HepG2 (cell line): ENCODE data around the gene MAN2C1. TPM values are rescaled to one million over a fixed set of nuclear protein-coding genes. Genes with fewer than 3 reads are reported as not detected.

Experiments used
- HES4 ChIP-seq: sonication (generic); formaldehyde crosslinking; IDR thresholded peaks from 2 replicates; pipeline ENCODE4 v1.9.0; 2021; ENCODE audit warnings: mild to moderate bottlenecking, missing genetic modification reagents, borderline replicate concordance
- MBD4 ChIP-seq: IDR thresholded peaks from 2 replicates; pipeline ENCODE4 v1.6.1; 2012; ENCODE audit warnings: low read length, inconsistent platforms, borderline replicate concordance
- PITX1 ChIP-seq: sonication (generic); formaldehyde crosslinking; IDR thresholded peaks from 2 replicates; pipeline ENCODE4 v1.5.1; 2020; ENCODE audit warnings: mild to moderate bottlenecking, missing genetic modification reagents
- ZFX ChIP-seq: sonication (generic); formaldehyde crosslinking; IDR thresholded peaks from 2 replicates; pipeline ENCODE4 v1.4.0; 2020; ENCODE audit warnings: mild to moderate bottlenecking, low read depth, missing genetic modification reagents, moderate library complexity
- ZNF17 ChIP-seq: sonication (generic); formaldehyde crosslinking; IDR thresholded peaks from 2 replicates; pipeline ENCODE4 v1.5.0; 2020; ENCODE audit warnings: mild to moderate bottlenecking, missing genetic modification reagents
- ZNF292 ChIP-seq: sonication (generic); formaldehyde crosslinking; IDR thresholded peaks from 2 replicates; pipeline ENCODE4 v1.8.1; 2022; ENCODE audit warnings: mild to moderate bottlenecking, low read depth, missing genetic modification reagents, borderline replicate concordance
- ZNF30 ChIP-seq: sonication (generic); formaldehyde crosslinking; IDR thresholded peaks from 2 replicates; pipeline ENCODE4 v1.5.0; 2020; ENCODE audit warnings: mild to moderate bottlenecking, missing genetic modification reagents
- ZNF614 ChIP-seq: IDR thresholded peaks from 2 replicates; pipeline ENCODE4 v1.6.1; 2018; ENCODE audit warnings: missing biosample characterization, missing genetic modification reagents, inconsistent platforms, borderline replicate concordance
- ZNF749 ChIP-seq: sonication (generic); formaldehyde crosslinking; IDR thresholded peaks from 2 replicates; pipeline ENCODE4 v1.8.0; 2022; ENCODE audit warnings: mild to moderate bottlenecking, missing genetic modification reagents, moderate library complexity, borderline replicate concordance
- ZNF780A ChIP-seq: sonication (generic); formaldehyde crosslinking; IDR thresholded peaks from 2 replicates; pipeline ENCODE4 v1.8.0; 2022; ENCODE audit warnings: mild to moderate bottlenecking, missing genetic modification reagents, moderate library complexity
- polyA plus RNA-seq, 8 experiments: library from polyadenylated mRNA; depleted of rRNA in 3 of 8; stranded (reverse) in 7 of 8; unstranded in 1 of 8; fragments of >200 nt; fragmentation: Illumina TruSeq in 4 of 8; extraction: Trizol in 4 of 8; gene quantifications; 2 replicates each; pipeline versions ENCODE4 v1.2.1 to v1.2.3, GENCODE V29; 2011 to 2016; ENCODE audit warnings: low read depth in 4 of 8, missing spikeins in 1 of 8, mixed read lengths in 1 of 8; ENCODE audit not compliant: insufficient read depth in 1 of 8
- total RNA-seq, 5 experiments: library from RNA; depleted of rRNA; stranded (reverse); fragments of >200 nt; fragmentation: Illumina TruSeq; extraction: Trizol; gene quantifications; 2 replicates each; pipeline ENCODE4 v1.2.3, GENCODE V29; 2016; ENCODE audit warnings: low read depth in 1 of 5
- TF ChIP-seq, protein P1 (sequence below), 2 experiments: fragments of 450-650 bp in 1 of 2; sonication (generic) in 1 of 2; formaldehyde crosslinking in 1 of 2; IDR thresholded peaks; 2 replicates each; pipeline versions ENCODE4 v1.6.1 to v1.8.0; 2016 to 2022; ENCODE audit warnings: antibody characterized with exemption in 1 of 2, mild to moderate bottlenecking in 1 of 2, missing genetic modification reagents in 1 of 2
- TF ChIP-seq, protein P2 (sequence below): IDR thresholded peaks from 2 replicates; pipeline ENCODE4 v1.6.1; 2016; ENCODE audit warnings: control low read depth
- TF ChIP-seq, protein P3 (sequence below): sonication (generic); formaldehyde crosslinking; IDR thresholded peaks from 2 replicates; pipeline ENCODE4 v1.5.1; 2020; ENCODE audit warnings: mild to moderate bottlenecking, missing genetic modification reagents, moderate library complexity

The MAN2C1 gene
- total and polyA plus RNA-seq, 2 of the 13 experiments (the other 11 are each of a cell fraction or from before 2014, with no cell fraction given): 62.6 to 71.0 TPM

DNA sequence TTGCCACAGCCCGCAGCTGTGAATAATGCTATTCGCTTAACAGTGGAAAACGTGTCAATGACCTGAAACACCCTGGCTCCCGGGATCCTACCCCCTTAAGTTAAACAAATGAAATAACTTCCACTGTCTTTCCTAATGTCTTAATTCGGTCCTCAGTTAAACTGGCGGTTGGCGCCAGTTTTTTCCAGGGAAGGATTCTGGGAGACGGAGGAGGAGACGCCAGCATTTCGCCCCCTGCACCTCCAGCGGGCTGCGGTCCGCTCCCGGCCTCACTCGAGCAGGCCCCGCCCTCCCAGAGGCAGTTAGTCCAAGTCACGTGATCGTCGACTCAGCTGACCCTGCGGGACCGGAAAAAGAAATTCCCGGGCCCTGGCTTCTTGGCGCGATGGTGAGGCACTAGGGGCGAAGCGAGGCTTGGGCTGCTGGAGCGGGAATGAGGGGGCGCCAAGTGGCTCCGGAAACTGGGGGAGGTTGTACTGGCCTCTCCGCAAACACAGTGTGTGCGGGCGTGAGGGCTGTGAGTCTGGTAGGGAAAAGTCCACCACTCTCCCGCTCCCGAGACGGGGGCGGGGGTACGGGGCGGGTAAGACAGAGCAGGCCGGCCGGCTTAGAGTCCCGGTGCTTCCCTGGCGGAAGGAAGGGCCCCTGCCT is 32.6 kb downstream of the MAN2C1 start, which contains the start of gene COMMD4 (continued):
- TF ChIP-seq, protein P1, sequence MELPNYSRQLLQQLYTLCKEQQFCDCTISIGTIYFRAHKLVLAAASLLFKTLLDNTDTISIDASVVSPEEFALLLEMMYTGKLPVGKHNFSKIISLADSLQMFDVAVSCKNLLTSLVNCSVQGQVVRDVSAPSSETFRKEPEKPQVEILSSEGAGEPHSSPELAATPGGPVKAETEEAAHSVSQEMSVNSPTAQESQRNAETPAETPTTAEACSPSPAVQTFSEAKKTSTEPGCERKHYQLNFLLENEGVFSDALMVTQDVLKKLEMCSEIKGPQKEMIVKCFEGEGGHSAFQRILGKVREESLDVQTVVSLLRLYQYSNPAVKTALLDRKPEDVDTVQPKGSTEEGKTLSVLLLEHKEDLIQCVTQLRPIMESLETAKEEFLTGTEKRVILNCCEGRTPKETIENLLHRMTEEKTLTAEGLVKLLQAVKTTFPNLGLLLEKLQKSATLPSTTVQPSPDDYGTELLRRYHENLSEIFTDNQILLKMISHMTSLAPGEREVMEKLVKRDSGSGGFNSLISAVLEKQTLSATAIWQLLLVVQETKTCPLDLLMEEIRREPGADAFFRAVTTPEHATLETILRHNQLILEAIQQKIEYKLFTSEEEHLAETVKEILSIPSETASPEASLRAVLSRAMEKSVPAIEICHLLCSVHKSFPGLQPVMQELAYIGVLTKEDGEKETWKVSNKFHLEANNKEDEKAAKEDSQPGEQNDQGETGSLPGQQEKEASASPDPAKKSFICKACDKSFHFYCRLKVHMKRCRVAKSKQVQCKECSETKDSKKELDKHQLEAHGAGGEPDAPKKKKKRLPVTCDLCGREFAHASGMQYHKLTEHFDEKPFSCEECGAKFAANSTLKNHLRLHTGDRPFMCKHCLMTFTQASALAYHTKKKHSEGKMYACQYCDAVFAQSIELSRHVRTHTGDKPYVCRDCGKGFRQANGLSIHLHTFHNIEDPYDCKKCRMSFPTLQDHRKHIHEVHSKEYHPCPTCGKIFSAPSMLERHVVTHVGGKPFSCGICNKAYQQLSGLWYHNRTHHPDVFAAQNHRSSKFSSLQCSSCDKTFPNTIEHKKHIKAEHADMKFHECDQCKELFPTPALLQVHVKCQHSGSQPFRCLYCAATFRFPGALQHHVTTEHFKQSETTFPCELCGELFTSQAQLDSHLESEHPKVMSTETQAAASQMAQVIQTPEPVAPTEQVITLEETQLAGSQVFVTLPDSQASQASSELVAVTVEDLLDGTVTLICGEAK (IDR thresholded peaks at IDR 0.05): no peak
- TF ChIP-seq, protein P1 (CRISPR knock-in tag; IDR thresholded peaks at IDR 0.05): peak; percentile 84
- TF ChIP-seq ZNF292 (CRISPR knock-in tag) (no peak), ZFX (peak; percentile 90), ZNF17 (CRISPR knock-in tag) (no peak), HES4 (CRISPR knock-in tag) (no peak), ZNF614 (CRISPR knock-in tag) (0 out of 2 replicates have a peak, but pooled peaks have one; percentile 74), ZNF749 (peak; percentile 90; the same call in 1 of the 2 replicates), ZNF30 (CRISPR knock-in tag) (no peak), ZNF780A (CRISPR knock-in tag) (no peak), PITX1 (peak; percentile 27; the same call in 1 of the 2 replicates), MBD4 (no peak)
- TF ChIP-seq, protein P2, sequence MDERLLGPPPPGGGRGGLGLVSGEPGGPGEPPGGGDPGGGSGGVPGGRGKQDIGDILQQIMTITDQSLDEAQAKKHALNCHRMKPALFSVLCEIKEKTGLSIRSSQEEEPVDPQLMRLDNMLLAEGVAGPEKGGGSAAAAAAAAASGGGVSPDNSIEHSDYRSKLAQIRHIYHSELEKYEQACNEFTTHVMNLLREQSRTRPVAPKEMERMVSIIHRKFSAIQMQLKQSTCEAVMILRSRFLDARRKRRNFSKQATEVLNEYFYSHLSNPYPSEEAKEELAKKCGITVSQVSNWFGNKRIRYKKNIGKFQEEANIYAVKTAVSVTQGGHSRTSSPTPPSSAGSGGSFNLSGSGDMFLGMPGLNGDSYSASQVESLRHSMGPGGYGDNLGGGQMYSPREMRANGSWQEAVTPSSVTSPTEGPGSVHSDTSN (CRISPR knock-in tag): no peak
- TF ChIP-seq, protein P3, sequence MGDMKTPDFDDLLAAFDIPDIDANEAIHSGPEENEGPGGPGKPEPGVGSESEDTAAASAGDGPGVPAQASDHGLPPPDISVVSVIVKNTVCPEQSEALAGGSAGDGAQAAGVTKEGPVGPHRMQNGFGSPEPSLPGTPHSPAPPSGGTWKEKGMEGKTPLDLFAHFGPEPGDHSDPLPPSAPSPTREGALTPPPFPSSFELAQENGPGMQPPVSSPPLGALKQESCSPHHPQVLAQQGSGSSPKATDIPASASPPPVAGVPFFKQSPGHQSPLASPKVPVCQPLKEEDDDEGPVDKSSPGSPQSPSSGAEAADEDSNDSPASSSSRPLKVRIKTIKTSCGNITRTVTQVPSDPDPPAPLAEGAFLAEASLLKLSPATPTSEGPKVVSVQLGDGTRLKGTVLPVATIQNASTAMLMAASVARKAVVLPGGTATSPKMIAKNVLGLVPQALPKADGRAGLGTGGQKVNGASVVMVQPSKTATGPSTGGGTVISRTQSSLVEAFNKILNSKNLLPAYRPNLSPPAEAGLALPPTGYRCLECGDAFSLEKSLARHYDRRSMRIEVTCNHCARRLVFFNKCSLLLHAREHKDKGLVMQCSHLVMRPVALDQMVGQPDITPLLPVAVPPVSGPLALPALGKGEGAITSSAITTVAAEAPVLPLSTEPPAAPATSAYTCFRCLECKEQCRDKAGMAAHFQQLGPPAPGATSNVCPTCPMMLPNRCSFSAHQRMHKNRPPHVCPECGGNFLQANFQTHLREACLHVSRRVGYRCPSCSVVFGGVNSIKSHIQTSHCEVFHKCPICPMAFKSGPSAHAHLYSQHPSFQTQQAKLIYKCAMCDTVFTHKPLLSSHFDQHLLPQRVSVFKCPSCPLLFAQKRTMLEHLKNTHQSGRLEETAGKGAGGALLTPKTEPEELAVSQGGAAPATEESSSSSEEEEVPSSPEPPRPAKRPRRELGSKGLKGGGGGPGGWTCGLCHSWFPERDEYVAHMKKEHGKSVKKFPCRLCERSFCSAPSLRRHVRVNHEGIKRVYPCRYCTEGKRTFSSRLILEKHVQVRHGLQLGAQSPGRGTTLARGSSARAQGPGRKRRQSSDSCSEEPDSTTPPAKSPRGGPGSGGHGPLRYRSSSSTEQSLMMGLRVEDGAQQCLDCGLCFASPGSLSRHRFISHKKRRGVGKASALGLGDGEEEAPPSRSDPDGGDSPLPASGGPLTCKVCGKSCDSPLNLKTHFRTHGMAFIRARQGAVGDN (CRISPR knock-in tag): peak; percentile 94
